ENCODE data around the gene INHA.

The INHA gene

DNA sequence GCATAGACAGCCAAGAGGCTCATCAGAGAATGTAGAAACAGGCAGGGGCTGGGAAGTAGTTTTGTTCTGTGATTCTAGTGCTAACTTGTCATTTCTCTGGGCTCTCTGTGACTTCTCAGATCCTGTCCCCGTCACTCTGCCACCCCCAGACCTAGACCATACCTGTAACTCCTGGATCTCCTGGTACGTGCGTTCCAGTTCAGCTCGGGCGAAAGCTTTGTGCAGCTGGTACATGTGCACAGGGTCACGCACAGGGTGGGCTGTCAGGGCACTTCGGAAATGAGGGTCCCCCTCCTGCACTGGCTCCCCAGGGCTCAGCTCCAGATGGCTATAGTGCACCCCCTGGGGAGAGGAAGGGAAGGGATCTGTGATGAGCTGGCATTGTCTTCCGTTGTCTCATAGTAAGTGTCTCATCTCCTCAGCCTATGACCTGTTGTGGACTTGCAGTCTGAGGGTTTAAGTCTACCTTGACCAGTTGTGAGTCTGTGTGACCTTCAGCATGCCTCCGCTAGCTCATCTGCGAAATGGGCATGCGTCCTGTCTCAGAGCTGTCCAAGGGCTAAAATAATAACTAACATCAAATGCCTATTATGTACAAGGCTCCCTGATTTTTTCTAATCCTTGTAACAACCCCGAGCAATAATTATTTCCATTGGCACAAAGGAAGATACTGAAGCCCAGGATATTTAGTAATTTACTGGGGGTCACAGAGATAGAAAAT, 31.2 kb upstream of the INHA start:
- no peak for DNase-seq

DNA sequence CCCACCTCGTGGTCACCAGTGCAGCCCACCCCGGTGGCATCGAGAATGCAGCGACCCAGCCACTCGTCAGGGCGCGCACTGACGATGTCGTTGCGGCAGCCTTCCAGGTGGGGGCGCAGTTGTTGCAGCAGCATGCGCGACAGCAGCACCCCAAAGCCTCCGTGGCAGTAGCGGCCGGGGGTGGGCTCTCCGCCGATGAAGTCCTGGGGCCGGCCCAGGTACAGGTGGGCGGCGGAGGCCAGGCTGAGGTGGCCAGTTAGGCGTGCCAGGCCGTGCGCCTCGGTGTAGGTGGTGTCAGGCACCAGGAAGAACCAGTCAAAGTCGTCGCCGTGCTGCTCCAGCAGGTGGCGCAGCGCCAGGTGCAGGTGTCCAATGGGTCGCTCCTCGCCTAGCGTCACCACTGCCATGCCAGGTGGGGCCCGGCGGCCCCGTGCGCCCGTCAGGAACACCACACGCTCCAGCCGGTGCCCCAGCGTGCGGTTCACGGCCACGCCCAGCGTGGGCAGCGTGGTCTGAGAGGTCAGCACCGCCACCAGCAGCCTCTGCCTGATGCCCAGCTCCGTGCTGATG, 30.4 kb upstream of the INHA start:
- DNase-seq = peak; percentile 91

DNA sequence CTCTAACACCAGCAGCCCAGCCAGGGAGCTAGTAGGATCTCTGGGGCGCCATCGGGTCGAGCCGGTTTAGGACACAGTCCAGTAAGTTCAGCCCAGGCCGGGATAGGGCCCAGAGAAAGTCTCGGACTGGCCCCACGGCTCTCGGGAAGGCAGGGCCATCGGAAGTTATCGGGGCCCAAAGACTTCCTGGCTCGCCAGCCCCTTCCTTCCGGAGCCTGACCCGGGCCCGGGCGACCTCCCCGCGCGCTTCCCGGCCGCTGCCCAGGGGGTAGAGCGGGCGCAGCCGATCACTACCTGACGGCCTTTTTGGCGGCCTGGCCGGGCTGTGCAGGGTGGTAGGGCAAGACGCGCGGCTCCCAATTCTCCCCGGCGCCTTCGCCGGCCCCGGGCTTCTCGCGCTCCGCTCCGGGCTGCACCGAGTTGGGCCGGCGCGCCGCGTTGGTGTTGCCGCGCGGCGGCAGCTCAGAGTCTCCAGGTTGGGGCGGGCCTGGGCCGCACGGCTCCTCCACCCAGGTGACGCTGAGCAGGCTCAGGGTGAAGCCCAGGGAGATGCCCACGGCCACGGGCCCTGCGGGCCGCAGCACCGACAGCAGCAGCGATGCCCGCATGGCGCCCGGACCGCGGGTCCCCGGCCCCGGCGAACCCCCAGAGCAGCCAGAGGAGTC, 29.0 kb upstream of the INHA start:
- DNase-seq = no peak

- DNase-seq = peak; percentile 96
Observed at GRCh38 chr2:219543596-219544358, 28.3 kb upstream of the INHA start, which contains the start of the genes CHPF and TMEM198. Gene CHPF, minus strand, starts transcription at chr2:219543809. Its CDS starts 271 bp downstream, at chr2:219543538. Gene TMEM198, plus strand, starts transcription at chr2:219544028. Its CDS starts 700 bp downstream, at chr2:219544728.

DNA sequence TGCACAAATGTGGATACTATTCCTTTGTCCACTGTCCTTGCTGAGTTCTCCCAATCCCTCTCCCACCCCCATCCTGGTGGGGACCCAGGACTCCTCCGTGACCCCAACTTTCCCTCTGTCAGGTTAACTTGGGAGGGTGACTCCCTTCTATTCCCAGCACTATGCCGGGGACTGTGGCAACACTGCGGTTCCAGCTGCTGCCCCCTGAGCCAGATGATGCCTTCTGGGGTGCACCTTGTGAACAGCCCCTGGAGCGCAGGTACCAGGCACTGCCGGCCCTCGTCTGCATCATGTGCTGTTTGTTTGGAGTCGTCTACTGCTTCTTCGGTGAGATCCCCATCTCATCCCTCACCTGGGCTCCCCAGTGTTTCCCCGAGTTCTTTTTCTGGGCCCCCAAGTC, 27.5 kb upstream of the INHA start:
- DNase-seq = no peak

DNA sequence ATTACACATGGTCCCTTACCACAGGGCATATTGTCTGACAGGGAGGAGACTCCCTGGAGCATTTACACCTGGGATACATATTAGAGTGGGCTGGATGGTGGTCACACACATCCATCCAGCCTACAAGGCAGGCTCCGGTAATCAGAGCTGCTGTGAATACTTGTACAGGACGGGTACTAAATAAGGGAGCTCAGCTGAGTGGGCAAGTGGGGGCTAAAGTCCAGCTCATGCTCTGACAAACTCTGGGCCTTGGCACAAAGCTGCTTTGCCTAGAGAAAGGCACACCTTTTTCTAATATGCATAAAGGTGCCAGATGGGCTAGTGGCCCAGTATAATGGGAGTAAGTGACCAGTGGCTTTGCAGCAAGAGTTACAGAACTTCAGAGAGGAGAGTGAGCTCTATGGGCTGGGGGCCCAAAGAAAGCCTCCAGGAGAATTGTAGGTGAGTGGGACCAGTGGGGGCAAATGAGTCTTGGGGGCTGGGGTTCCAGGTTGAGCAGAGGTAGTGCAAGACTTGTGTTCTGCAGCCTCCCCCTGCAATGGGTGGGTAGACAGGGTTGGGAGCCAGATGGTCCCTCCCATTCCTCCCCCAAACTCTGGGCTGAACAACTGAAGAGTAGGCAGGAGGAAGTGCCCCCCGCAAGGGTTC, 26.7 kb upstream of the INHA start:
- no peak for DNase-seq

GRCh38 chr2:219545943-219546352, 26.2 kb upstream of the INHA start:
- DNase-seq = no peak

GRCh38 chr2:219547621-219548020, 24.5 kb upstream of the INHA start:
- DNase-seq = no peak

DNA sequence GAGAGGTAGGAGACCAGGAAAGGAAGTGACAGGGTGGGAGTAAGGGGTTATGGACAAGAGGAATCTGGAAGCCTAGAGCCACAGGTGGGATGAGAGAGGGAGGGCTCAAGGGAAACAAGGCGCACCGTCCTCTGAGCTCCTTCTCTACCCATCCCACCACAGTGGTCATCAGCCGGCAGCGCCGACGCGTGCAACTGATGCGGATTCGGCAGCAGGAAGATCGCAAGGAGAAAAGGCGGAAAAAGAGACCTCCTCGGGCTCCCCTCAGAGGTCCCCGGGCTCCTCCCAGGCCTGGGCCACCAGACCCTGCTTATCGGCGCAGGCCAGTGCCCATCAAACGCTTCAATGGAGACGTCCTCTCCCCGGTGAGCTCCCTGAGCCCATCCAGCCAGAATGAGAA, 23.1 kb upstream of the INHA start:
- no peak for DNase-seq

DNA sequence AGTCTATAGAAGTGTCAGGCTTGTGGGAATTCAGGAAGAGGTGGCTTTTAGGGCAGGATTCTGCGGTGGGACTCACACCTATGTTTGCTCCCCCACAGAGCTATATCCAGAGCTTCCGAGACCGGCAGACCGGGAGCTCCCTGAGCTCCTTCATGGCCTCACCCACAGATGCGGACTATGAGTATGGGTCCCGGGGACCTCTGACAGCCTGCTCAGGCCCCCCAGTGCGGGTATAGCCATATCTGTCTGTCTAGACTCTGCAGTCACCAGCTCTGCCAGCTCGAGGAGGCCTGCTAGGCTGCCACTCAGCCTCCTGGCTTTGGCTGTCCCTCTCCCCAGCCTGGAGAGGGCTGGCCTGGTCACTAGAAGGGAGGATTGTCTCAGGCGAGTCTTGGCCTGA, 22.5 kb upstream of the INHA start:
- DNase-seq = no peak

DNA sequence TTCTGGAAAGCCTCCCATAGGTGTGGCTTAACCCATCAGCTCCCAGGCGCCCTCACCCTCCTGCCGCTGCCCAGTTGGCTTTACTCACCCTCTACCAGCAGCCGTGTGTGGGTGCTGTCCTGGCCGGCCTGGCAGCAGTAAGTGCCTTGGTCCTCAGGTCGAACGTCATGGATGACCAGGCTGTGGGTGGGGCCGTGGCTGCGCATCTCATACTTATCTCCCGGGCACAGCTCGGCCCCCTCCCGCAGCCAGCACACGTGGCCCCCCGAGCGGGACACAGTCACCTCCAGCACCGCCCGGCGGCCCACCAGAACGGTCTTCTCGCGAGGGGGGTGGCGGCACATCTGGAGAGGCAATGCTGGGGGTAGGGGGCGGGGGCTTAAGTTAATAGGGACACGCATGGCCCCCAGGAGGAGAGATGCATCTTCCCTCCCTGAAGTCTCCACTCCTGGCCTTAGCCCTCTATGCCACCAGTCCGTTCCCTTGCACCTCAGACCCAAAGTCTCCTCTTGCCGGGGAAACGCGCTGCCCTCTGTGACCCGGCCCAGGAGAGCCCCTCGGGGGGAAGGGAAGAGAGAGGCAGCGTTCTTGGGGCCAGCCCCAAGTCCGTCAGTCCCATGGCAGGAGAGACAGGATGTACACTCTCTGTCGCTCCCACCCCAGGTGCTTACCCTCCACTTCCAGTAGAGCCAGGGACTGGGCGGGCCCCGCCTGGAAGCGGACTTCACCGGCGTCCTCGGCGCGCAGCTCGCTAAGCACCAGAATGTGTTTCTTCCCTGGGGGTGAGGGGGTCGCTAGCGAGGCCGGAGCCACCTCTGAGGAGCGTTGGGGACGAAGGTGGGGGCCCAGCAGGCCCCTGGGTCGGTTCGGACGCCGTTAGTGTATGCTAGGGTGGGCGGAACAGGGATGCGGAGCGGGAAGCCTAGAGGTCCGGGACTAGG, 20.4 kb upstream of the INHA start:
- DNase-seq = peak; percentile 12

GRCh38 chr2:219552382-219553167, 19.5 kb upstream of the INHA start:
- peak; percentile 82 for DNase-seq

- DNase-seq = no peak
Observed at GRCh38 chr2:219553168-219553417, 19.0 kb upstream of the INHA start.

GRCh38 chr2:219553463-219553963, 18.6 kb upstream of the INHA start:
- DNase-seq = no peak

- DNase-seq = no peak
Observed at GRCh38 chr2:219554350-219554749, 17.8 kb upstream of the INHA start.

- no peak for DNase-seq
Observed at GRCh38 chr2:219555956-219556355, 16.2 kb upstream of the INHA start.

DNA sequence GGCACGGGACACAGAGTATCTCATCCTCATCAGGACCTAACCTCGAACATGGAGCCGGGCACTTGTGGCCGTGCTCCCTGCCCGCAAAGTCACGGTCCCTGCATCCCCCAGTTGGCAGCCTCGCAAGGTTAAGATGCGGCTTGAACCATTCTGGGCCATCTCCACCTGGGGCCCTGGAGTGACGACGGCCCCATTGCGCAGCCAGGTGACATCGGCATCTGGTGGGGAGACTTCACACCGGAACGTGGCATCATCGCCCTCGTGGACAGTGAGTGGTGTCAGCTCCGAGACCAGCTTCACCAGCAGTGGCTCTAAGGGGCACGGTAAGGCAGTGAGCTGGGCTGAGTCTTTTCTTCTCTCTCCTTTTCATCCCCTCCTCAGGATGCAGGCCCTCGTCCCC, 15.7 kb upstream of the INHA start:
- no peak for DNase-seq

DNA sequence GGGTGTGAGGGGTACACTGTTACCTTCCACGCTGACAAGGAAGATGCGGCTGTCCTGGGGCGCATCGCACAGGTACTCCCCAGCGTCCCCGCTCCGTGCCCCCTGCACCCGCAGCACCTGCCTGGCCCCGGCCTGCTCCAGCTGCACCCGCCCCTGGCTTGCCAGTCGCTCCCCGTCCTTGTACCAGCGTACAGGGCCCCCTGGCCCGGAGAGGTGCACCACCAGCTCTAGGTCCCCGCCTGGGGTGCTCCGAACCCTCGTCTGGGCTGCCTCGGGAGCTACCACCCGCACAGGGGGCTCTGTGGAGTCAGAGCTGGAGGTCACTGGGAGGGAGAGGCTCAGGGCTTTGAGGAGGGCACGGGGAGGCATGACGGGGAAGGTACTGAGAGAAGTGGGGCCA, 14.8 kb upstream of the INHA start:
- DNase-seq = no peak

DNA sequence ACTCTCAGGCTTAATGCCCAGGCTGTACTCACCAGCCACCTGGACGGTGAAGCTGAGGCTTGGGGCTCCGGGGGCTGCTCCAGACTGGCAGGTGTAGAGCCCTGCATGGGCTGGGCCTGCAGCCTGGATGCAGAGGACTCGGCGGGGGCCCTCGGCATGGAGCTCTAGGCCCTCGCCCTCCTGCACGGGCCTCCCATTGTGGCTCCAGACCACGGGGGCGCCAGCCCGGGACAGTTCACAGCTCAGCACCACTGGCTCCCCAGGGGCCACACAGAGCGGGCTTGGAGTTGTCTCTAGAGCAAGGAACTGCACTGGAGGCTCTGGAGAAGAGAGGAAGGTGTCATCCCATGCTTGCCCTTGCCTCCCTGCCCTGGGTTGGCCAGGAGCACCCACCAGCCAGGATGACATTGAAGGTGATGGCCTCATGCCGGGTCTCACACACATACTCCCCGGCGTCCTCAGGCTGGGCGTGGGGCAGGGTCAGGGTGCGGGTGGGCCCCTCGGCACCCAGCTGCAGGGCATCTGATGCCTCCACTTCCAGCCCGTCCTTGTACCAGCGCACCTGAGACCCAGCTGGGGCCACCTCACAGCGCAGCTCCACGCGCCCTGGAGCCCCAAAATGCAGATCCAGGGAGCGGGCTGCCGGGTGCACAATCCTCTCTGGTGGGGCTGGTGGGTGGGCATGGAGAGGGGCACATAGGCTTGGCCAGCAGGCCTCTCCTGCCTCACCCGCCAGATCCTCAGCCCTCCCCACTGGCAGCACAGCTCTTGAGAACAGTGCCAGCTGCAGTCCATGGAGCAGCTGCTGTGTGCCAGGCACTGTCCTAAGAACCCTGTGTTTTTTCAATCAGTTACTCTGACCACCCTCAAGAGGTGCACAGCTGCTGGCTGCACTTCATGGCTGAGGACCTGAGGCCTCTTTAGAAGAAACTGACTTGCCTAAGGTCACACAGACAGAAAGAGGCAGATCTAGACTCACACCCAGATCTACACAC, 14.0 kb upstream of the INHA start:
- DNase-seq = no peak
